B cell (primary cell): ENCODE data around the gene RCAN1. TPM values are rescaled to one million over a fixed set of nuclear protein-coding genes. Genes with fewer than 3 reads are reported as not detected.

ENCODE experiments used
- ATAC-seq: fragments of 200-7000 bp; cut with Tn5 transposase; one replicate; pipeline ENCODE4 v1.10.0; 2021; ENCODE audit warnings: low read depth, mild to moderate bottlenecking, moderate number of reproducible peaks, moderate library complexity
- CTCF ChIA-PET: fragments of 350-600 bp; sonication (Branson Sonifier 250); formaldehyde crosslinking; loops from one replicate; lab custom pipeline; 2021; ENCODE audit warnings: antibody characterized with exemption, inconsistent platforms; lab: Charles Lee
- POLR2A ChIA-PET: fragments of 350-600 bp; sonication (Branson Sonifier 250); formaldehyde crosslinking; loops from one replicate; lab custom pipeline; 2021; ENCODE audit warnings: antibody characterized with exemption; lab: Charles Lee
- DNase-seq: peaks from one replicate; pipeline ENCODE4 v3.0.0; 2013
- H2AFZ ChIP-seq: 2 replicates; pipeline ENCODE4 v1.6.1; 2012; ENCODE audit warnings: mild to moderate bottlenecking, low read depth, low read length; ENCODE audit not compliant: insufficient read depth, poor library complexity, severe bottlenecking
- H3K27ac ChIP-seq, 2 donors: 1 replicate in 1 of 2; 2 replicates in 1 of 2; pipeline ENCODE4 v1.5.1; 2012 to 2013; ENCODE audit warnings: low read length in 2 of 2, mild to moderate bottlenecking in 2 of 2, moderate library complexity in 1 of 2
- H3K27me3 ChIP-seq, 4 experiments: fragments of 200-600 bp in 1 of 4; sonication (generic) in 1 of 4; replicated peaks in 1 of 4; 1 replicate in 2 of 4; 2 replicates in 2 of 4; pipeline versions ENCODE4 v1.6.1 to v1.7.0; 2013 to 2016; ENCODE audit warnings: low read length in 3 of 4, mild to moderate bottlenecking in 2 of 4, mixed read lengths in 1 of 4, moderate library complexity in 1 of 4; ENCODE audit not compliant: insufficient read depth in 4 of 4, control insufficient read depth in 3 of 4; ENCODE audit errors: control extremely low read depth in 1 of 4
- H3K36me3 ChIP-seq, 2 experiments: replicated peaks in 1 of 2; 1 replicate in 1 of 2; 2 replicates in 1 of 2; pipeline versions ENCODE4 v1.6.1 to v1.7.1; 2013; ENCODE audit warnings: low read length in 1 of 2; ENCODE audit not compliant: insufficient read depth in 2 of 2, control insufficient read depth in 1 of 2; ENCODE audit errors: control extremely low read depth in 1 of 2, extremely low read depth in 1 of 2
- H3K4me1 ChIP-seq, 2 donors: fragments of 200-600 bp in 1 of 2; sonication (generic) in 1 of 2; 1 replicate in 1 of 2; 2 replicates in 1 of 2; pipeline versions ENCODE4 v1.5.1 to v1.6.1; 2013 to 2017; ENCODE audit warnings: low read length in 2 of 2; ENCODE audit not compliant: control insufficient read depth in 2 of 2, insufficient read depth in 2 of 2
- H3K4me2 ChIP-seq: replicated peaks from 2 replicates; pipeline ENCODE3; 2012; ENCODE audit warnings: mild to moderate bottlenecking, low read depth, low read length; ENCODE audit not compliant: poor library complexity, severe bottlenecking
- H3K4me3 ChIP-seq, 5 experiments: fragments of 200-600 bp in 1 of 5; sonication (generic) in 1 of 5; 1 replicate in 3 of 5; 2 replicates in 2 of 5; pipeline versions ENCODE4 v1.5.1 to v1.7.0; 2011 to 2016; ENCODE audit warnings: low read length in 4 of 5, mild to moderate bottlenecking in 4 of 5, low read depth in 2 of 5, control low read depth in 1 of 5, moderate library complexity in 1 of 5; ENCODE audit not compliant: insufficient read depth in 1 of 5; ENCODE audit errors: control extremely low read depth in 1 of 5, extremely low read depth in 1 of 5
- H3K79me2 ChIP-seq: fragments of 200-600 bp; sonication (generic); one replicate; pipeline ENCODE4 v1.6.0; 2016; ENCODE audit warnings: low read length; ENCODE audit not compliant: control insufficient read depth, insufficient read depth
- H3K9ac ChIP-seq: fragments of 200-600 bp; sonication (generic); 2 replicates; pipeline ENCODE4 v1.6.1; 2017; ENCODE audit warnings: mild to moderate bottlenecking, low read length, moderate library complexity
- H3K9me3 ChIP-seq, 3 donors: one replicate each; pipeline versions ENCODE4 v1.6.1 to v1.7.1; 2013; ENCODE audit warnings: low read length in 2 of 3; ENCODE audit not compliant: control insufficient read depth in 2 of 3, insufficient read depth in 1 of 3; ENCODE audit errors: control extremely low read depth in 1 of 3
- H4K20me1 ChIP-seq: 2 replicates; pipeline ENCODE4 v1.6.0; 2012; ENCODE audit warnings: mild to moderate bottlenecking, low read length; ENCODE audit not compliant: insufficient read depth, control insufficient read depth, poor library complexity, severe bottlenecking
- H3K27ac Mint-ChIP-seq: one replicate; pipeline ENCODE4 v1.8.0; 2021; ENCODE audit warnings: mixed read lengths
- H3K27me3 Mint-ChIP-seq: one replicate; pipeline ENCODE4 v1.8.0; 2021; ENCODE audit warnings: mixed read lengths
- H3K4me1 Mint-ChIP-seq: one replicate; pipeline ENCODE4 v1.8.0; 2021; ENCODE audit warnings: mixed read lengths
- H3K4me3 Mint-ChIP-seq: one replicate; pipeline ENCODE4 v1.8.0; 2021; ENCODE audit warnings: mixed read lengths
- H3K9me3 Mint-ChIP-seq: one replicate; pipeline ENCODE4 v1.8.0; 2022; ENCODE audit warnings: mixed read lengths; ENCODE audit not compliant: insufficient read depth
- EZH2 ChIP-seq: IDR thresholded peaks from 2 replicates; pipeline ENCODE4 v1.6.1; 2012; ENCODE audit warnings: borderline replicate concordance, low read depth, mild to moderate bottlenecking, moderate library complexity, low read length; ENCODE audit not compliant: insufficient read depth, poor library complexity, severe bottlenecking
- WGBS: methylation state at CpG from one replicate; pipeline ENCODE4 v1.1.5; 2013; ENCODE audit warnings: missing lambda C conversion rate; ENCODE audit not compliant: insufficient coverage; 5-methylcytosine and 5-hydroxymethylcytosine counted together
- intact Hi-C: fragments of 100-400 bp; cut with micrococcal nuclease; formaldehyde crosslinking; loops from one replicate; pipeline ENCODE4 v1.10.0; 2022
- polyA minus RNA-seq: library from RNA; depleted of rRNA, polyadenylated mRNA; stranded (reverse); fragments of >200 nt; gene quantifications from 2 replicates; pipeline ENCODE4 v1.2.3, GENCODE V29; 2012
- polyA plus RNA-seq: library from polyadenylated mRNA; depleted of rRNA; stranded (reverse); fragments of >200 nt; gene quantifications from 2 replicates; pipeline ENCODE4 v1.2.3, GENCODE V29; 2012
- total RNA-seq, 2 donors: library from RNA; stranded (reverse); fragments of 120-200 nt in 1 of 2; gene quantifications; 1 replicate in 1 of 2; 2 replicates in 1 of 2; pipeline versions ENCODE4 v1.2.3 to v1.2.4, GENCODE V29; 2013 to 2022
- TF ChIP-seq, protein P1 (sequence below): fragments of 200-600 bp; IDR thresholded peaks from one replicate; pipeline ENCODE4 v1.8.0; 2022; ENCODE audit warnings: antibody characterized with exemption, mild to moderate bottlenecking

Gene RCAN1
- 4.2 and 4.4 TPM in 2 replicates for total RNA-seq
- total RNA-seq (2013) = 6.8 TPM
- 0.91 and 0.97 TPM in 2 replicates for polyA plus RNA-seq
- 3.7 and 3.8 TPM in 2 replicates for polyA minus RNA-seq

DNA sequence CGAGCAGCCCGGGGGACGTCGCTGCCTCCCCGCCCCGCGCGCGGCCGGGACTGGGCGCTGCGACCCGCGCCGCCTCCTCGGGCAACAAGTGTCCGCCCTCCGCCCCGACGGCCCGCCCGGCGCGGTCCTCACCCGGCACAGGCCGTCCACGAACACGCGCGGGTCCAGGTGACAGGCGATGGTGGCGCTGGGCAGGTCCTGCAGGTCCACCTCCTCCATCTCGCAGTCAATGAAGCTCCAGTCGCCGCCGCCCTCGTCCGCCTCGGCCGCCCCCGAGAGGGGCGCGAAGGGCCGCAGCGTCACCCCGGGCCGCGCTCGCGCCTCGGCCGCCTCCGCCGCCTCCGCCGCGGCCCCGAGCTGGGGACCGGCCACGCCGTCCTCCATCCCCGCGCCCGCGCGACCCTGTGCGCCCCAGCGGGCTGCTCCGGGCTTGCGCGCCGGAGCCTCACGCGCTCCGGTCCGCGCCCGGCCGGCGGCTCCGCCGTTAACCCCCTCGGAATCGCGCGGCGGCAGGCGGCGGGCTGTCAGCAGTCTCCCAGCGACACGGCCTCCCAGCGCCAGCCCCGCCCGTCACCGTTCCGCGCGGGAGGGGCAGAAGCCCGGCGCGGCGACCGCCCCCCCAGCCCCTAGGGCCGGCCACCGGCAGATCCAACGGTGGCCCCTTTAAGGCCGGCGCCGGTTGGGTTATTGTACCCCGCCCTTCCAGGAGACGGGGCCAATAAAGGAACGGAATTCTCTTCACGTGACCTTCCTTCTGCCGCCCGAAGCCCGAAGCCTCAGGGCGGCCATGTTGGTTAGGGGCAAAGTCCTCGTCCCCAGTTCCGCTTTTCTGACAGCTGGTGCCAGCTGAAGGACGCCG lies at the start of gene RCAN1:
Gene RCAN1 (minus strand): TSS at position 486 of the 859 bp plus-strand sequence. CDS start 102 bp downstream, at position 384.
- CTCF ChIA-PET = interaction anchor here (0.6 to 3.0 kb wide), 4 partner anchors 12 to 252 kb away, joined by 3 to 22 read pairs (median 10); no protein-coding TSS in a partner anchor
- H2AFZ ChIP-seq = peak within 1 kb of the TSS; percentile 80
- no peak for TF ChIP-seq EZH2
- TF ChIP-seq, protein P1, sequence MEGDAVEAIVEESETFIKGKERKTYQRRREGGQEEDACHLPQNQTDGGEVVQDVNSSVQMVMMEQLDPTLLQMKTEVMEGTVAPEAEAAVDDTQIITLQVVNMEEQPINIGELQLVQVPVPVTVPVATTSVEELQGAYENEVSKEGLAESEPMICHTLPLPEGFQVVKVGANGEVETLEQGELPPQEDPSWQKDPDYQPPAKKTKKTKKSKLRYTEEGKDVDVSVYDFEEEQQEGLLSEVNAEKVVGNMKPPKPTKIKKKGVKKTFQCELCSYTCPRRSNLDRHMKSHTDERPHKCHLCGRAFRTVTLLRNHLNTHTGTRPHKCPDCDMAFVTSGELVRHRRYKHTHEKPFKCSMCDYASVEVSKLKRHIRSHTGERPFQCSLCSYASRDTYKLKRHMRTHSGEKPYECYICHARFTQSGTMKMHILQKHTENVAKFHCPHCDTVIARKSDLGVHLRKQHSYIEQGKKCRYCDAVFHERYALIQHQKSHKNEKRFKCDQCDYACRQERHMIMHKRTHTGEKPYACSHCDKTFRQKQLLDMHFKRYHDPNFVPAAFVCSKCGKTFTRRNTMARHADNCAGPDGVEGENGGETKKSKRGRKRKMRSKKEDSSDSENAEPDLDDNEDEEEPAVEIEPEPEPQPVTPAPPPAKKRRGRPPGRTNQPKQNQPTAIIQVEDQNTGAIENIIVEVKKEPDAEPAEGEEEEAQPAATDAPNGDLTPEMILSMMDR = no peak
- H3K27ac ChIP-seq = peak within 1 kb of the TSS in 1 of 2 donors; percentile 71
- no peaks in the 10 kb centered on the region for H3K9me3 Mint-ChIP-seq
- WGBS = under 1% methylated on average over 121 of the region's 121 CpGs
- peak within 1 kb of the TSS; percentile 91 for H3K4me3 Mint-ChIP-seq
- no peaks in the 10 kb centered on the region for H3K36me3 ChIP-seq
- POLR2A ChIA-PET = interaction anchor here (0.6 kb wide), 1 partner anchor 278 kb away, joined by 4 read pairs; no protein-coding TSS in a partner anchor
- peaks cover 15% of the 10 kb centered on the region for H3K27me3 Mint-ChIP-seq
- no peaks in the 10 kb centered on the region for H3K9me3 ChIP-seq
- peaks cover 16% of the 10 kb centered on the region for H3K4me1 Mint-ChIP-seq
- no peaks in the 10 kb centered on the region for H4K20me1 ChIP-seq
- peaks cover 9 to 11% of the 10 kb centered on the region in 2 donors for H3K4me1 ChIP-seq
- peaks cover 0 to 7% (median 0%) of the 10 kb centered on the region in 4 experiments for H3K27me3 ChIP-seq
- peak within 1 kb of the TSS; percentile 84 for H3K27ac Mint-ChIP-seq
- DNase-seq (peak; percentile 94), ATAC-seq (peak; percentile 95)
- H3K4me2 ChIP-seq = peak within 1 kb of the TSS; percentile 78
- peak within 1 kb of the TSS; percentile 58 for H3K9ac ChIP-seq
- intact Hi-C loops = loop anchor here (1.0 to 10.0 kb wide), 6 partner anchors 15 to 1890 kb away; partner anchors contain the start of genes DOP1B, GART, SON and SYNJ1
- H3K79me2 ChIP-seq = peaks cover 11% of the 10 kb centered on the region
- H3K4me3 ChIP-seq = peak within 1 kb of the TSS; percentile 41 to 74 (median 59)

DNA sequence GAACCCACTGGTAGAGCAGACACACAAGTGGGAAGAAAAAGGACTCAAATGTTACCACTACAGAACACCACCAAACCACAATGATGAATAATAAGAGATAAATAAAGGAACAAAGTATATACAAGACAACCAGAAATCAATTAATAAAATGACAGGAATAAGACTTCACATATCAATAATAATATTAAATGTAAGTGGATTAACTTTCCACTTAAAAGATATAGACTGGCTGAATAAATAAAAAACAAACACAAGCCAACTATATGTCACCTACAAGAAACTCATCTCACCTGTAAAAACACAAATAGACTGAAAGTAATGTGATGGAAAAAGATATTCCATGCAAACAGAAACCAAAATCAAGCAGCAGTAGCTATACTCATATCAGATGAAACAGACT lies 46.9 kb upstream of the RCAN1 start:
- H3K4me1 ChIP-seq = no peaks in the 10 kb centered on the region
- no peak overlapping the region for H3K4me3 ChIP-seq
- H3K9me3 Mint-ChIP-seq = peaks cover 17% of the 10 kb centered on the region
- H3K27me3 Mint-ChIP-seq = peaks cover 42% of the 10 kb centered on the region
- H2AFZ ChIP-seq = no peak overlapping the region
- intact Hi-C loops = no loop called here
- CTCF ChIA-PET = no interaction called here
- no peaks in the 10 kb centered on the region for H3K36me3 ChIP-seq
- H4K20me1 ChIP-seq = no peaks in the 10 kb centered on the region
- no peaks in the 10 kb centered on the region for H3K79me2 ChIP-seq
- peaks cover 2 to 17% (median 13%) of the 10 kb centered on the region in 3 donors for H3K9me3 ChIP-seq
- no peak overlapping the region for H3K27ac Mint-ChIP-seq
- H3K4me2 ChIP-seq = no peak overlapping the region
- H3K9ac ChIP-seq = no peak overlapping the region
- H3K27ac ChIP-seq = no peak overlapping the region
- TF ChIP-seq, protein P1 = no peak
- TF ChIP-seq EZH2 = no peak
- no peak overlapping the region for H3K4me3 Mint-ChIP-seq
- no peaks in the 10 kb centered on the region for H3K4me1 Mint-ChIP-seq
- POLR2A ChIA-PET = no interaction called here
- peaks cover 0 to 10% (median 5%) of the 10 kb centered on the region in 4 experiments for H3K27me3 ChIP-seq
- DNase-seq = no peak
- ATAC-seq = no peak
